Smooth muscle cell (in vitro differentiated cells): ENCODE measurements around the gene FKBP1A. TPM values are rescaled to one million over a fixed set of nuclear protein-coding genes. Genes with fewer than 3 reads are reported as not detected.

Source experiments
- DNase-seq: peaks from one replicate; lab custom pipeline; 2025; ENCODE audit not compliant: unreplicated experiment; lab: John Stamatoyannopoulos, UW
- H2AFZ ChIP-seq: fragments of 200-600 bp; sonication (generic); 2 replicates; pipeline ENCODE4 v1.6.0; 2016; ENCODE audit warnings: antibody characterized with exemption, low read depth, mild to moderate bottlenecking
- H3F3A ChIP-seq: fragments of 200-600 bp; sonication (generic); 2 replicates; pipeline ENCODE4 v1.6.0; 2017; ENCODE audit warnings: antibody characterized with exemption, low read depth
- H3K27ac ChIP-seq: fragments of 200-600 bp; sonication (generic); 2 replicates; pipeline ENCODE4 v1.5.1; 2016; ENCODE audit warnings: low read depth, mild to moderate bottlenecking
- H3K27me3 ChIP-seq: fragments of 200-600 bp; sonication (generic); 2 replicates; pipeline ENCODE4 v1.6.1; 2016; ENCODE audit warnings: low read depth, mild to moderate bottlenecking
- H3K36me3 ChIP-seq: fragments of 200-600 bp; sonication (generic); 2 replicates; pipeline ENCODE4 v1.5.1; 2016; ENCODE audit warnings: low read depth
- H3K4me1 ChIP-seq: fragments of 200-600 bp; sonication (generic); 2 replicates; pipeline ENCODE4 v1.5.1; 2016; ENCODE audit warnings: low read depth
- H3K4me2 ChIP-seq: fragments of 200-600 bp; sonication (generic); 2 replicates; pipeline ENCODE4 v1.6.0; 2016; ENCODE audit warnings: mild to moderate bottlenecking
- H3K4me3 ChIP-seq: fragments of 200-600 bp; sonication (generic); 2 replicates; pipeline ENCODE4 v1.5.1; 2016; ENCODE audit warnings: mild to moderate bottlenecking
- H3K79me2 ChIP-seq: fragments of 200-600 bp; sonication (generic); 2 replicates; pipeline ENCODE4 v1.6.0; 2016; ENCODE audit warnings: low read depth, mild to moderate bottlenecking
- H3K9ac ChIP-seq: fragments of 200-600 bp; sonication (generic); 2 replicates; pipeline ENCODE4 v1.6.0; 2016; ENCODE audit warnings: low read depth
- H3K9me3 ChIP-seq: fragments of 200-600 bp; sonication (generic); replicated peaks from 2 replicates; pipeline ENCODE4 v1.5.1; 2016; ENCODE audit warnings: low read depth
- H4K20me1 ChIP-seq: fragments of 200-600 bp; sonication (generic); 2 replicates; pipeline ENCODE4 v1.6.0; 2016; ENCODE audit warnings: low read depth
- CTCF ChIP-seq: fragments of 200-600 bp; sonication (generic); IDR thresholded peaks from 2 replicates; pipeline ENCODE4 v1.5.1; 2017; ENCODE audit warnings: borderline replicate concordance, mild to moderate bottlenecking, antibody characterized with exemption; ENCODE audit not compliant: insufficient read depth, poor library complexity, severe bottlenecking
- WGBS: methylation state at CpG from one replicate; pipeline ENCODE4 v1.1.7; 2016; ENCODE audit warnings: low lambda C conversion rate; 5-methylcytosine and 5-hydroxymethylcytosine counted together
- polyA plus RNA-seq: library from polyadenylated mRNA; unstranded; fragments of >200 nt; fragmentation: Nextera tagmentation; extraction: Ambion mirVana; gene quantifications from 2 replicates; pipeline ENCODE4 v1.2.1, GENCODE V29; 2016
- total RNA-seq: library from RNA; depleted of rRNA; stranded (reverse); fragments of >200 nt; gene quantifications from 2 replicates; pipeline ENCODE4 v1.2.3, GENCODE V29; 2014

The FKBP1A gene
- total and polyA plus RNA-seq, 2 experiments from 2014 or later = 163 to 184 TPM

GRCh38 chr20:1390581-1391403, 2.1 kb downstream of the FKBP1A start:
- Histone ChIP-seq H3K27me3 (peaks cover 13% of the 10 kb centered on the region), H3K27ac (no peak overlapping the region), H3K9ac (no peak overlapping the region), H2AFZ (no peak overlapping the region), H3K79me2 (peaks cover 71% of the 10 kb centered on the region), H3F3A (no peaks in the 10 kb centered on the region), H3K4me1 (peaks cover 10% of the 10 kb centered on the region), H3K9me3 (no peaks in the 10 kb centered on the region), H4K20me1 (peaks cover 63% of the 10 kb centered on the region), H3K36me3 (no peaks in the 10 kb centered on the region), H3K4me2 (peak overlapping the region; percentile 89), H3K4me3 (peak overlapping the region; percentile 96)
- no peak for DNase-seq
- no peak for TF ChIP-seq CTCF
- 76% methylated on average over 16 of the region's 16 CpGs for WGBS

GRCh38 chr20:1389703-1390580, 2.9 kb downstream of the FKBP1A start:
- no peak for DNase-seq
- Histone ChIP-seq H3K4me1 (peaks cover 10% of the 10 kb centered on the region), H3F3A (no peaks in the 10 kb centered on the region), H3K27me3 (peaks cover 5% of the 10 kb centered on the region), H3K9me3 (no peaks in the 10 kb centered on the region), H3K4me2 (peak overlapping the region; percentile 89), H4K20me1 (peaks cover 72% of the 10 kb centered on the region), H2AFZ (no peak overlapping the region), H3K36me3 (no peaks in the 10 kb centered on the region), H3K9ac (no peak overlapping the region), H3K4me3 (no peak overlapping the region), H3K79me2 (peaks cover 79% of the 10 kb centered on the region), H3K27ac (no peak overlapping the region)
- WGBS = 84% methylated on average over 6 of the region's 6 CpGs
- TF ChIP-seq CTCF = no peak

GRCh38 chr20:1388741-1389483, 3.9 kb downstream of the FKBP1A start:
- peaks cover 10% of the 10 kb centered on the region for H3K4me1 ChIP-seq
- H3K9me3 ChIP-seq = no peaks in the 10 kb centered on the region
- no peaks in the 10 kb centered on the region for H3K36me3 ChIP-seq
- no peaks in the 10 kb centered on the region for H3F3A ChIP-seq
- H3K27me3 ChIP-seq = no peaks in the 10 kb centered on the region
- H3K79me2 ChIP-seq = peaks cover 90% of the 10 kb centered on the region
- no peak overlapping the region for H2AFZ ChIP-seq
- TF ChIP-seq CTCF = no peak
- WGBS = 75% methylated on average over 10 of the region's 10 CpGs
- H4K20me1 ChIP-seq = peaks cover 82% of the 10 kb centered on the region
- no peak for DNase-seq
- no peak overlapping the region for H3K4me3 ChIP-seq
- no peak overlapping the region for H3K27ac ChIP-seq
- H3K9ac ChIP-seq = no peak overlapping the region
- H3K4me2 ChIP-seq = no peak overlapping the region
